NCI-H1105 treated with DMSO at 0.1 percent for 48 hours (cell line): Measurements from ENCODE around the gene STK39.
"Not testable (repeated sequence)": the region's sequence is repeated elsewhere in the genome, so short reads cannot be mapped to it uniquely, and the experiment has no call there.

ENCODE experiments used
- DNase-seq: peaks from one replicate; lab custom pipeline; 2025; lab: John Stamatoyannopoulos, UW

Gene STK39

DNA sequence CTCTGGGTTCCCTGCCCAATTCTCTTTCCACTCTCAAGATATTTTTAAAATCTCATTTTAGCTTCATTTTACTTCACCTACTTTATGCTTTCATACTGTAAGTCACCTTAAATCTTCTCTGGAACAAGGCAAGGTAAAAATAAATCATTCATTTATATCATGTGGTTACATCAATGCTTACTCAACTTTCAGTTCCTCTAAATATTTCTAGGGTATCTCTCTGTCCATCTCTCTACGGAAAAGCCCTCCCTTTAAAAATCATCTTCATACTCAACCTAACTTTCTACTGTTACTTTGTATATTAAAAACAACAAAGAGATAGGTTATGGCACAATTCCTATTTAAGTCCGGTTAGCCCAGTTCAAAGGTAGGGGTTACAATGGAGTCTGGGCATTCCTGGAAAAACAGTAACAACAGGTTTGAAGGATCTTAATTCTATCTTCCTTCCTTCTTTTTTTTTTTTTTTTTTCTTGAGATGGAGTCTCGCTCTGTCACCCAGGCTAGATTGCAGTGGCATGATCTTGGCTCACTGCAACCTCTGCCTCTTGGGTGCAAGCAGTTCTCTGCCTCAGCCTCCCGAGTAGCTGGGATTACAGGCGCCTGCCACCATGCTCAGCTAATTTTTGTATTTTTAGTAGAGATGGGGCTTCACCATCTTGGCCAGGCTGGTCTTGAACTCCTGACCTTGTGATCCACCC is 205.1 kb downstream of the STK39 start:
- not testable (repeated sequence) for DNase-seq

DNA sequence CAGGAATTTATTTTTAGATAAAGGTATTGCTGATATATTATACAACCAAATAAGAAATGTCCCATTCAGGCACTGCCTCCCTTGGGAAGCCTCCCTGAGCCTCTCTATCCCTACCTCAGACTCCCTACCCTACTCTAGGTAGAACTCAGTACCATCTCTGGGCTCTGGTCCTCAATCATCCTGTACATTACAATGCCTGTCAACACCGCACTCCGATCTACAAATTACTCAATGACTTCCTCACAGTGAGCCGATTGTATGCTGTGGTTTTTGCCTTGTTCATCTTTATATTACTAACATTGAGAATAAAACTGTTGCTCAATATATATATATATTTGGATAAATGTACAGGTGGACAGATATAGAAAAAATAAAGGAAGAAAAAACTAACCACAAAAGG is 207.5 kb downstream of the STK39 start:
- DNase-seq: no peak

DNA sequence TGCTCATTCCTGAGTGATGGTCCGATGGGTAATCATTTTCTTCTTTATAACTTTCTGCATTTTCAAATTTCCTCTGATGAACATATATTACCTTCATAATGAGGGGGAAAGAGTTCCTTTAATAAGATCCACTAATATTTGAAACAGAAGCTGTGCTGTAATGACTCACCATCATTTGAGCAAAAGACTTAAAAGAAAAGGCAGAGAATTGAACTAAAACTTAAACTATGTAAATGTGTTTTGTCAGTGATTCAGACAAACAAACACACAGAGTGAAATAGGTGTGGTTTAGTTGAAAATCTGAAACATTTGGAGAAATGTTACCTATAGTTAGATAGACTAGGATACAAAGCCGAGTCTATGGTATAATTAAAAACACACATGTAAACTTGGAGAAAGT is 209.6 kb downstream of the STK39 start:
- DNase-seq: no peak

DNA sequence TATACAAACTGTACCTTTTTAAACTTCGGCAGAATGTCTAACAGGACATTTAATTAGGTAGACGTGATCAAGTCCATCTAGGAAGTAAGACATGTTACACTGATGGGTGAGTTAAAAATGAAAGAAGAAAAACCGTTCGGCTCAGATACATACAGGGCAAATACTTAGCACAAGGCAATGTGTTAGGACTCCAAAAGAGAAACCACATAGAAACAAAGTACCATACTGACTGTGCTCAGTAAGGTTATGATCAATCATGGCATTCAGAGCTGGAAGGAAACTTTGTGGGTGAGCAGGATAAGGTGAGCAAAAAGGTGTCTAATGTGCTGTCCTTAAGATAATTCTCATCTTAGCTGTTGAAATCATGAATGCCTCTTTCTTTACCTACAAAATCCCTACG is 211.9 kb downstream of the STK39 start:
- no peak for DNase-seq

DNA sequence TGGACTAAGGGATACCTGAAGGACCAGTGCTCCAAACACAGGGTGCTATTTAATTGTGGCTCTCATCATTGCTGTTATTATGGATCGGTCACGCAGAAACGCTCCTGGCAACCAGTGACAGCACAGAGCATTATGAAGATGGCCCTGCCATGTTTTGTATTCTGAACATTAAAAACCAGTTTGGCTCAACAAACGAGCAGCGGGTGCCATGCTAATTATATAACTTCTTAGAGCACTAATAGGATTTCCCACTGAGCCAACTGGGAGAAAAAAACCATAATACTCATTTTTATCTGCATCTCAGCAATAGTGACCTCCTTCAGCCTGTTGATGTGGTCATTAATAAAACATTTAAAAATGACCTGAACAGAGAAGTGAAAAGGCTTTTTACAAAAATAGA is 212.8 kb downstream of the STK39 start:
- peak; percentile 35 for DNase-seq

DNA sequence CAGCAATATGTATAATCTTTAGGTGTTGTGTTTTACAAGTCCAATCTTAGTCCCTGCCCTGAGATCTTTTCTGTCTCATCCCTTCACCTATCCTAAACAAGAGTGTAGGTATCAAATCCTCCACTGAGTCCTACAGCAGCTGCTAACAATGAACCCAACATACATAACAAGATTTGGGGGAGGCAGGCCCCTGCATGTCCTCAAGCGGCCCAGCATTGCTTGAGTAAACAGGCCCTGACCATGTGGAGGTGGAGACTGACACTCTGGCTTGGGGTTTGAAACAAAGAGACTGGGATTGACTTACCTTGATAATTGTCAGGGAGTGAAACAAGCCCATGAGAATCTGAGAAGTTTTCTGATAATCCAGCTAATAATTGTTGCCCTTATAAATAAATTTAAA is 213.4 kb downstream of the STK39 start:
- peak; percentile 59 for DNase-seq

DNA sequence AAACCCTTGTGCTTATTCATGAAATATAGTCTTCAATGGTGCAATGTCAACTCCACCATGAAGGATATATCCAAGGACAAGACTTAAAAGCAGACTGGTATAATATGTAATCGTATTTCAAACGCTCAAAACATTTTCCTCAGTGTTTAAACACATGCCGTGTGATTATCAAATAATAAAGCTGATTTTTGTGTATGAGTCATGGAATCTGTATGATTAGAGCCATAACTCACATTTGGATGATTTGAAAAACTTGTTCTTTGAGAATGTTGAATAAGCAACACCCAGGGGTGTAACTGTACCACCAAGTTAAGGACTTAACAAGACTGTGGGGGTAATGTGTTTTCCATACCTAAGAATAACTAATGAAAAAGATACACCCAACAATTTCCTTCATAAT is 215.3 kb downstream of the STK39 start:
- DNase-seq: no peak

DNA sequence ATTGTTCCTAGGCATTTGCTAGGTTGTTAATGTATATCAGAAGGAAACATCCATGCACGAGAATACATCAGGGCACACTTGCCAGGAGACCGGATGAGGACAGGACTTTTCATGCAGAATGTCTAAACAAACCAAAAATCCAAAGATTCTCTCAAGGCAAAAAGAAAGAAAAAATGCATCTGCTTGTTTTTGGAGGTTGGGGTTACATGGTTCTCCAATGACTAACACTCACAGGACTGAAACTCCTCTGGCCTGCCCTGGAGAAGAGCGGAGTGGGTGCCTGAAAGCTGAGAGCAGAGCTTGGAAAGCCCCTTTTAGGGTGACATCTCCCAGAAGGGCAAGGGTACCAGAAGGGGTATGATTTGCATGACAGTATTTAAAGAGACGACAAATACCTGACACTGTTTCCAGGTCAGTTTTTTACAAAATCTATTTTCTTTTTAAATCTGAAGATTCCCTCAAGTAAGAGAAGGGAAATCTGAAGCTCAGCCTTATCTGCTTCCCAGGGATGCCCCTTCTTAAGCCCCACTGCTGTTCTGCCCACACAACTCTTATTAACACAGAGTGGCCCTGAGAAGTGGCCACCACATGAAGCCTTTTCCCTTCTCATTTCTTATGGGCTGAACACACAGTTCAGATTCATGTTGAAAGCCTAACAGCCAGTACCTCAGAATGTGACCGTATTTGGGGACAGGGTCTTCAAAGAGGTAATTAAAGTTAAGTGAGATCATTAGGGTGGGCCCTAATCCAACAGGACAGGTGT is 216.4 kb downstream of the STK39 start:
- DNase-seq: no peak

DNA sequence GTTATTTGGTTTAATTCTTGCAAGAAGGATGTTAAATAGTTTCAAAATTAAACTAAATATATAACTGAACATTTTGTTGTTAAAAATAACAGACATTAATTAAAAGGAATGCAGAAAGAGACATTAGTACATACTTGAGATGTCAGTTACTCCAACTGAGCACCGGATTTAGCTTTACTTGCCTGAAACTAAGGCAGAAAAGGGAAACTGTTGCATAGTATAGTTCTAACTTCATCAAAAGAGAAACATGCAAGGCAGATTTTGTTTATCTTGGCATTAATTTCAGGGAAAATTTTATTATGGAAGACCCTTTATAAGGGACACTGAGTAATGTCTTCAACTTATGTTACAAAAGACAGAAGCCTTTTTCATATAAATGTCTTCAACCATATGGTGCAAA is 218.3 kb downstream of the STK39 start:
- DNase-seq: no peak

DNA sequence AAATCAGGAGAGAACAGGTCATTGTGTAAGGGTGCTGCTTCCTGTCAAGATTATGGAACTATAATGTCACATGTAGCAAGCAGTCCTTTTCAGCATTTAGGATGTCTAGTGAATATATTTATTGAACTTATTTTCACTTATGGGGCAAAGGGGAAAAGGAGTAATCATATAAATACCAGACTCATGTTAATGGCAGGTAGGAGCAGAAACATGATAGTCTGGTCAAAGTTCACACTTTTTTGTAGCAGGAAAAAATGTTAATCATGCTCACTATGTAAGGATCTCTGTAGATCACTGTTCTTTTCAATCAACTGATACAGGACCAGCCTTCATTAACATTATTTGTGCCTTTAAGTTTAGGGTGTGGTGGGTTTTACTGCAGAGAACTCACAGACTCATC is 219.0 kb downstream of the STK39 start:
- no peak for DNase-seq

DNA sequence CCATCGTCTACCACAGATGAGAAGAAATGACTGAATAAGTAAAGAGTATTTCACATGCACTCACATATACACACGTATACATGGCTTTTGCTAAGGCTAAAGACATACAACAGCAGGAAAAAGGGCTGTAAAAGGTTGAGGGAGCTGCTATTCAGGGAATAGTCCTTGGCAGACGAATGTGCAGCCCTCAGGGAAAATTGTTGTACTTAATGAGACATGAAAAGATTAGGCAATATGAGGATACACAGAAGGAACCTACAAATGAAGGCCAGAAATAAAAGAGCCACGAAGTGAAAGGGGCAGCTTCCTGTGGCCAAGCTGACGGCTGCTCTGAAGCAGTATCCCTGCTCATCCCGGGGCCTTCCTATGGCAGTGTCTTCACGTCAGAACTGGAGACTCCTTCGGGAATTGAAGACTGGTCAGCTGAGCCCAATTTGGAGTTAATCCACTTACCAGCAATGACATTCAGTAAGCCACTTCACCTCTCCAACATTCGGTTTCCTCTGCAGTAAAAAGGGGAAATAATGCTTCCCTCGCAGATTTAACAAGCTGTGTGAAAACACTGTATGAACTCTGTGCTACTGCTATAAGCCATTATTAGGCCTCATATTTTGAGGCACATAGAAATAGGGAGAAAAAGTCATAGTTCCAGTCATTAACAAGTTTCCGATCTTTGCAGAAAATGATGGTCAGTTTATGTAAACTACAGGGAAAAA is 221.8 kb downstream of the STK39 start:
- DNase-seq: no peak

DNA sequence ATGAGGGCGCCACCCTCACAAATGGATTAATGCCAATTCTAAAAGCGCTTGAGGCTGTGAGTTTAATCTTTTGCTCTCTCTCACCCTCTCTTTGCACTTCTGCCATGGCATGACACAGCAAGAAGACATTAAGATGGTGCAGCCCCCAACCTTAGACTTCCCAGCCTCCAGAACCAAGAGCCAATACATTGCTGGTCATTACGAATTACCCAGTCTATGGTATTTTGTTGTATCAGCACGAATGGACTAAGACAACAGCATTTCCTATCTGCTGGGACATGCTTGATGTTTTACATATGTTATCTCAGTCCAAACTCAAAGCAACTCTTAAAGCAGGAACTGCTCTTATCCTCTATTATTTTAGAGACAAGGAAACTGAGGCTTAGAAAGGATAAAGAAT is 222.9 kb downstream of the STK39 start:
- no peak for DNase-seq

DNA sequence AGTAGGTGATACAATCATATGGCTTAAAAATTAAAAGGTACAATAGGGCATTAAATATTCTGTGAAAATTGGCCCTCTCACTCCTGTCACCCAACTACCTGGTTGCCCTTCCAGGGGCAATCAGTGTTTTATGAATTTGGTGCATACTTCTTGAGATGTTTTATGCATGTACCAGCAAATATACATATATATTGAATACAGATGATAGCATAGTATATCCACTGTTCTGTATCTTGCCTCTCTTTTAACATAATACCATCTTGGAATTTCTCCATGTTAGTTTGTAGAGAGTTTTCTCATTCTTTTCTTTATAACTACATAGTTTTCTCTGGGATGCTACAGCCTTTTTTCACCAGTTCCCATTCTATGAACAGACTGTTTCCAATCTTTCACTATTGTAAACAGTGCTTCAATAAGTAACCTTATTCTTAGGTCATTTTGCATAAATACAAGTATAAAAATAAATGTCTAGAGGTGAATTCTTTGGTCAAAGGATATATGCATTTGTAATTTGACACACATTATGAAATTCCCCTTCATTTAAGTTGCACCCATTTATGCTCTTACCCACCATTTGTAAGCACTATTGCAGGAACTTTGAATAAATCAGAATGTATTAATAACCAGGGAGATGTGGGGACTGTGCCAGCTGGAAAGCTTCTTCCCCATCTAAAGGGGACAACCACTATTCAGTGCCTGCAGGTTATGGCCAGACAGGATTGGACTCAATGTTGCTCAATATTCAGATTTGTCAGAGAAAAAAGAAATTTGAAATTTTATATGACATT is 225.4 kb downstream of the STK39 start:
- no peak for DNase-seq

DNA sequence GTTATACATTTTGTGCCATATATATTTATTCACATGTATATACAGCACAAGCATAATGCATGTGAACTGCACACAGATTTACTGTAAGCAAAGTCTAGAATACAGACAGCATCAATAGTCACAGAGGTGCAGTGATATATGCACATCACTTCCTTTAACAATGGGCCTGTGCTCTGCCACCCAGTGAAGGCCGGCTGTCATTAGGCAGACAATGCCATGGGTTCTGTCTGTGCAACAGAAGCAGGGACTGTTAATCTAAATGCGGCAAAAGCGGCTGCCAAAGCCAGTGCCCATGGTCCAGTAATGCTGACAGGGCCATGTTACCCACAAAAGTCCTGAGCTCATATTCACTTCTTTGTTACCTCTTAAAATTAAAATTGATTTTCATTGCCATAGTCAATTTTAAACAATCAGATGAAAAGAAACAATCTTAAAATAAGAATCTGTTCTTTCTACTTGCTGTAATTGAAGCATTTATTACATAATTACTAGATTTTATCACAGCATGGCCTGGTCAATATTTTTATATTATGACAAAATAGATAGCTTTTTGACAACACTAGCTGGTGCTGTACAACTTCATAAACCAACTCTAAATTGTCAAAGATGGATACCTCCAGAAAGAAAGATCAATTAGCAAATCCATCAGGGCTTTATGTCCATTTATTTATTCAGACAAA is 232.0 kb downstream of the STK39 start:
- no peak for DNase-seq

DNA sequence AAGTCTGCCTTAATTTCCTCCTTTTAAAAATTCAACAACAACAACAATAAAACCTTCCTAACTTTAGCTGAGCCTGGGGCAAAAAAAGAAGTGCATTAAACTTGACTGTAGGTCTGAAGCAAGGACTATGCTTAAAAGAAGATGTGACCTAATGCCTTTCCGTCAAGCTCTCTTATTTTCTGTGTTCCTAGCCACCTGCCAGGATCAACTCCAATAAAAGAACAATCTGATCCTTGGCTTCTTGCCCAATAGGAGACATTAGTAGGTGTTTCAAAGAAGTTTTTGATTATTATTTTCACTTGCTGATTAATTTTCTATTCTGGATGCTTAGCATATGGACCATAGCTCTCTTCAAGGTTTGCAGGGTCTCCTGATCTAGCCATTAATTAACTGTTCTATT is 237.5 kb downstream of the STK39 start:
- DNase-seq: peak; percentile 66

DNA sequence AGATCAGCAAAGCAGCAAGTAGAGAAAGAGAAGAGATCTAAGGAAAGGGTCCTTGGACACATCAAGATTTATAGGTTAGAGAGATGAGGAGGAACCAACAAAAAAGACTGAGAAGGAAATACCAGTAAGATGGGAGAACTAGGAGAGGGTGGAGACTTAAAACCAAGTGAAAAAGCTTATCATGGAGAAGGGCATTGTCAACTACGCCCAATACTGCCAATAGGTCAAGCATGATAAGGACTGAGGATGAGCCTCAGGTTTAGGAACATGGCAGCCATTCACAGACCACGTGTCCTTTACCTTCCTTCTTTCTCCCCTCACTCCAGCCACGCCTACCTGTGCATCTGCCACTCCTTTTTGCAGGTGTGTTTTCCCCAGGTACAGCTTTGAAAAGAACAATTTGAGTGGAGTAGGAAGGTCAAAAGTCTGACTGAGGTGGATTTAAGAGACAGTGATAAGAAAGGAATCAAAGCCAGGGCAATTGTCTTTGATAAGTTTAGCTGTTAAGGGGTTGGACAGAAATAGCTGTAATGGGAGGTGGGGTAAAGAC is 238.7 kb downstream of the STK39 start:
- DNase-seq: no peak

DNA sequence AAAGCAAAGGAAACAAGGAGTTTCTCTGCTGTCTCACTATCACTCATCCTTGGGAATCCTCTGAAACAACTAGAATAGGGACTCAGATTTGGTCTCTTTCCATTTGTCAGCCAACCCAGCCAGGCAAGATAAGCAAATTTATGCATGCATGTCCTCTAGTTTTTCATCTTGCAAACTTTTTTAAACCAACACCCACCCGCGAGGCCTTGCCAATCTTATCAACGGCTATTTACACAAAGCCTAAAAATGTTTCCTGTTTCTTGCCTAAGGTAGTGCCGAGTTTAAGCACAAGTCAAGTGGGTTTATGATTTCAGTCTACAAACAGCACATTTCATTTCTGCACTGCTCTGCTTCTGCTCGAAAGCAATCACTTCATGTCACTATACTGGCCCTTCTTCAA is 240.9 kb downstream of the STK39 start:
- DNase-seq: no peak

DNA sequence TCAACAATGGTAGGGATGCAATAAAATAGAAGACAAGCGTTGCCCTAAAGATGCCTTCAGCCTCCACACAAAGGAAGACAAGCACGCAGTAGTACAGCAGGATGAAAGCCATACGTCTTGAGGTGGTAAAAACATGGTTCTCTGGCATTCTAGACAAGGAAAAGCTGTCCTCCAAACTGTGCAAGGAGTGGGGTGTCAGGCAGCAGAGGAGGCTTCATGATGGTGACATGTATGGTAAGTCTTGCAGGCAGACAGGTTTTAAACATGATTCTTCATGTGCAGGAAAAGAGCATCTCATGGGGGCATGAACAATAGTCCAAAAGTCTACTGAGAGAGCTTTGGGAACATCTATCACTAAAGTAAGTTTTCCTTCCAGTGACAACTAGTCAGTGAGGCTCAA is 241.8 kb downstream of the STK39 start:
- DNase-seq: no peak

DNA sequence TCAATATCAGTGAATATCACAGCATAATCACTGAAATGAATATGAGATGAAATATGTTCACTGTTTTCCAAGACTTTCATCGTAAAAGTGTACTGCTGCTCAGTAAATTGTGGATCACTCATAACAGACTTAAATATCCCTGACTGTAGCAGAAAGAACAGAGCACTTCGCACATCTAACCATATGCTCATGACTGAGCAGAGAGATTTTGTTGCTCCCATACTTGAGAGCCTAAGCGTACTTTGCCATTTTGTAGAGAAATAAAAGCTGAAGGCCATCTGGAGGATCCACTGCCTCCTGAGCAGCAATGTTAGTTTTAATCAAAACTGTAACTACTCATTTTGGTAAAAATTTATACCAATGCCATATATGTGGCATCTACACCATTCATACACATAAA is 243.5 kb downstream of the STK39 start:
- DNase-seq: no peak

DNA sequence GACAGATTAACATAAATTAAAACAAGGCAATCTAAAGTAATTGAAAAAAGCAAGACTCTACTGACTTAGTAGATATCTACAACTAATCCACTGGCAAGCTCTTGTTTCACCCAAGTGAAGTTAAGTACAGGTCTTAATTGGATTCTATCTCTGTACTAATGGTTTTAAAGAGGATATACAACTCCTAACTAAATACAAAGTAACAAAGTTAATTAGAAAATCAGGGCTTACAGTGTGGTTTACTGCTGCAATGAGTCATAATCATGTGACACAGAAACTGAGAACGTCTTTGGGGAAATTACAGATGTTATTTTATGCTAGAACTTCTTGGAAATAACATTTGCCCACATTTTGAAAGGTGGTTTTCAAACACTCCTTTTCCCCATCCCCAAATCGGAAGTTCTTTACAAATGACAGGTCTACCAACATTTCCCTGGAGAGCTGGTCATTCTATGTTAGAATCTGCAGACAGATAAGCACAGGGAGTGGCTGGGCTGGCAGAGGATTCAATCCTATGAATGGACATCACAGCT is 245.3 kb downstream of the STK39 start:
- no peak for DNase-seq

DNA sequence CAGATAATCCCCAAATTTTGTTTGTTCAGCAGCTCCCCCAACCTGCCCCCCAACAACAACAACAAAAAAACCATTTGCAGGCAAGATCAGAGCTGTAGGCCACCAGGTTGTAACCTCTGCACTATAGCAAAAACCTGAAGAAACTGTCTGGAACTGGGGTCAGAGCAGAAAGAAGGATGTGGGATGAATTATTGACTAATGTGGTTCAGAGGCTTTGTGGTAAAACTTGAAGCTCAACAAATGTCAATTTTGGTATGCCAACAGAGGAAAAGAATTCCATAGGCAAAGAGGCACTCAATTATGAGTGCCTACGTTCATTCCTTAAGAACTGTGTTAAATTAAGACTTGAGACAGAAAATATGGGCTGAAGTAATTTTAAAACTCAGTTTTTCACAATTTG is 255.1 kb downstream of the STK39 start:
- no peak for DNase-seq
